GM19455 (cell line): ENCODE measurements around the gene ABCC10.
"Not testable (repeated sequence)": the region's sequence is repeated elsewhere in the genome, so short reads cannot be mapped to it uniquely, and the experiment has no call there.

Experiments
- ATAC-seq: cut with Tn5 transposase; IDR thresholded peaks from one replicate; pipeline ENCODE4 v1.9.1; 2021; ENCODE audit not compliant: unreplicated experiment

The ABCC10 gene

GRCh38 chr6:43442935-43443334, 15.6 kb downstream of the ABCC10 start:
- ATAC-seq = no peak

GRCh38 chr6:43444036-43444435, 16.7 kb downstream of the ABCC10 start:
- no peak for ATAC-seq

- no peak for ATAC-seq
Observed at GRCh38 chr6:43444582-43444981, 17.2 kb downstream of the ABCC10 start.

- ATAC-seq = no peak
Observed at GRCh38 chr6:43445576-43445975, 18.2 kb downstream of the ABCC10 start.

- no peak for ATAC-seq
Observed at GRCh38 chr6:43447604-43448003, 20.3 kb downstream of the ABCC10 start.

GRCh38 chr6:43448916-43449315, 21.6 kb downstream of the ABCC10 start:
- no peak for ATAC-seq

GRCh38 chr6:43450699-43451131, 23.4 kb downstream of the ABCC10 start:
- ATAC-seq = no peak

- ATAC-seq = no peak
Observed at GRCh38 chr6:43451348-43451747, 24.0 kb downstream of the ABCC10 start.

GRCh38 chr6:43451939-43452338, 24.6 kb downstream of the ABCC10 start:
- no peak for ATAC-seq

GRCh38 chr6:43452896-43453295, 25.6 kb downstream of the ABCC10 start:
- no peak for ATAC-seq

GRCh38 chr6:43453831-43454230, 26.5 kb downstream of the ABCC10 start:
- ATAC-seq = no peak

GRCh38 chr6:43454290-43454695, 27.0 kb downstream of the ABCC10 start:
- ATAC-seq = no peak

GRCh38 chr6:43454696-43455530, 27.6 kb downstream of the ABCC10 start:
- ATAC-seq = no peak

- no peak for ATAC-seq
Observed at GRCh38 chr6:43455531-43456428, 28.4 kb downstream of the ABCC10 start, which contains the start of gene DLK2. DLK2 (minus strand) TSS chr6:43455548; CDS start chr6:43454825, 723 bp downstream.

- ATAC-seq = no peak
Observed at GRCh38 chr6:43457643-43458042, 30.3 kb downstream of the ABCC10 start.

- ATAC-seq = not testable (repeated sequence)
Observed at GRCh38 chr6:43458154-43458553, 30.8 kb downstream of the ABCC10 start.

- no peak for ATAC-seq
Observed at GRCh38 chr6:43459535-43459934, 32.2 kb downstream of the ABCC10 start.

GRCh38 chr6:43460032-43460431, 32.7 kb downstream of the ABCC10 start:
- ATAC-seq = no peak

GRCh38 chr6:43461936-43462335, 34.6 kb downstream of the ABCC10 start:
- ATAC-seq = no peak

GRCh38 chr6:43464337-43464736, 37.0 kb downstream of the ABCC10 start:
- ATAC-seq = no peak

GRCh38 chr6:43465948-43466347, 38.6 kb downstream of the ABCC10 start:
- no peak for ATAC-seq

GRCh38 chr6:43467265-43467664, 39.9 kb downstream of the ABCC10 start:
- ATAC-seq = not testable (repeated sequence)
